Measurements from ENCODE around the gene RC3H2.
A peak's percentile ranks its signal among the peaks of the same experiment; 100 is the strongest.

The RC3H2 gene

DNA sequence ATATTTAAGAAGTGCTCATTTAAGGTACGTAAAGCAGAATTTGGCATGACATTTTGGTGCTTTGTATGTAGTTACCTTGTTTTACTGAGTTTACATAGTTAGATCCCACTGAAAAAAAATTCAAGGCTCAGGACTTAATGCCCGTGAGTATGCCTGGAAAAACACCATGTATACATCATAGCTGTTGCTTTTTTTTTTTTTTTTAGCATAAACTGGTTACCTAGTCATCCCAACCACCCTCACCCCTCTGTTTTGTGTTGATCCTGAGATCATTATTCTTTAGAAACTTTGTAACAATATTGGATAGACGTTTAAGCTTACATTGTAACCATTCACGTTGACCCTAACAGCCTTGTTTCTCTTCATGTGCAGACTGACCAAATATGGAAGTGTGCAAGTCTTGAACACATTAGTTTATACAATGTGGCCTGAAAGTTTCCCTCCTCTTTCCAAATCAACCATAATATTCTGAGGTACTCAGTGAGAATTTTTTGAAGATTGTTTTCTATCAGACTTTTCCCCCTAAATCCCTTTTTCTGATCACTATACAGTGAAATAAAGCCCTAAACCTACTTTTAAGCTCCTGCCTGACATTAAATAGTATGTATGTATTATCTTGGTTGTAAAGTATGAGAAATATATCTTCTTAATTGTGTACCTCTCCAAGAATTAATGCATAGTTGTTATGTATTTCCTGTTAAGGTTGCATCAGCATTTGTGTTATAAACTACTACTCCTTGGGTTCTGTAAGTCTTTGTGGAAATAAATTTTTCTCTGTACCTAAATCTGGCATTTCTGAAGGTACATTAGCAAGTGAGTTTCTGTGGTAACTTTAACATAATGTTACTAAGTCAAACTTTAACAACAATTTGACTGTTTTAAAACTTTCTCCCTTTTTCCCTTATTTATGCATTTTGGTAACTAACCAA is 40.1 kb upstream of the RC3H2 start:
- POLR2A ChIA-PET, result interaction anchor here (1.3 kb wide), 1 partner anchor 9 kb away, joined by 5 read pairs; no protein-coding TSS in a partner anchor
- CTCF ChIA-PET, result interaction anchor here (0.6 kb wide), 1 partner anchor 9 kb away, joined by 3 read pairs; no protein-coding TSS in a partner anchor
- Histone ChIP-seq H3K4me1 (ENCODE audit: control insufficient read depth, insufficient read depth, low read length) (0 out of 2 replicates have a peak, but pooled peaks cover 2% of the 10 kb centered on the region), H3K27ac (ENCODE audit: extremely low read depth, low read depth, low read length) (no peak overlapping the region), H3K4me3 (ENCODE audit: low read depth, low read length) (no peak overlapping the region), H3K9me3 (ENCODE audit: control insufficient read depth, insufficient read depth, low read depth, low read length) (no peaks in the 10 kb centered on the region), H3K36me3 (ENCODE audit: control insufficient read depth in 2 of 2, insufficient read depth in 1 of 2, low read length in 2 of 2) (peaks cover 0 to 4% of the 10 kb centered on the region in 2 experiments; a peak in 1 of 3 replicates)
- peak; percentile 17; the same call in 1 of the 2 replicates for TF ChIP-seq ZNF335 (tag by site-specific recombination; conservative IDR thresholded peaks at IDR 0.05)
- TF ChIP-seq ZNF776 (tag by site-specific recombination; IDR thresholded peaks at IDR 0.05; ENCODE audit: borderline replicate concordance), result no peak

DNA sequence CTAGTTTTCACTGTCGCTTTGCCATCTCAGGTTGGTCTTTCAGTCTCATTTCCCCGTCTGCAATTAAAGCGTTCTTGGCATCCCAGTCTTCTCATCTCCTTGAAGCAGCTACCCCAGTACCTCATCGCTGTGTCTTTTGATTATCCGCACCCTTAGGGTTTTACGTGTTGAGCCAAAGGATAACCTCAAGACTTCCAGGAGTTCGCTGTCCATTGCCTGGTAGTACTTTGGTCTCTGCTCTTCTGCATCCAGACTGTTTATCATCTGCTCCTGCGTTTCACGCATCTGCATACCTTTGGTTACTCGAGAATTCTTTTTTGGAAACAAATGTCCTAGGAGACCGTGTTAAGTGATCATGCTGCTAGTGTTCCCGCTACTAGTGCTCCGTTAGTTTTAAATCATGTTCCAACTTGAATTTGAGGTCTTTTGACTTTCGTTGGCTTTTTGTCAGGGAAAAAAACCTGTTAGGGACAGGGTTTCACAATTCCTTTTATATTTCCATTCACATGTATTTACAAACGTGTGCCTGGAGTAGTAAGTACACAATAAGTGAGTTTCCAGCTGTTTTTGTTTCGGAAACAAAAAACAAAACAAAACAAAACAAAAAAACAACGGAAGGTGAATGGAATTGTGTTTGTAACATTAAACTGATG is 36.5 kb upstream of the RC3H2 start:
- Histone ChIP-seq H3K4me3 (ENCODE audit: low read depth, low read length) (peak overlapping the region; percentile 89), H3K9me3 (ENCODE audit: control insufficient read depth, insufficient read depth, low read depth, low read length) (no peaks in the 10 kb centered on the region), H3K27ac (ENCODE audit: extremely low read depth, low read depth, low read length) (peak overlapping the region; percentile 58), H3K4me1 (ENCODE audit: control insufficient read depth, insufficient read depth, low read length) (no peaks in the 10 kb centered on the region), H3K36me3 (ENCODE audit: control insufficient read depth in 2 of 2, insufficient read depth in 1 of 2, low read length in 2 of 2) (peaks cover 6 to 25% of the 10 kb centered on the region in 2 experiments; a peak in 2 of 3 replicates)
- POLR2A ChIA-PET, result interaction anchor here (1.0 to 3.3 kb wide), 7 partner anchors 11 to 677 kb away, joined by 3 to 126 read pairs (median 24); partner anchors contain the start of genes MRRF, RBM18, RC3H2 and ZBTB26
- CTCF ChIA-PET, result no interaction called here
- TF ChIP-seq ZNF585B (tag by site-specific recombination; IDR thresholded peaks at IDR 0.05), result no peak
- peak; percentile 72 for TF ChIP-seq ZNF335 (tag by site-specific recombination; conservative IDR thresholded peaks at IDR 0.05)
- TF ChIP-seq, protein P1, sequence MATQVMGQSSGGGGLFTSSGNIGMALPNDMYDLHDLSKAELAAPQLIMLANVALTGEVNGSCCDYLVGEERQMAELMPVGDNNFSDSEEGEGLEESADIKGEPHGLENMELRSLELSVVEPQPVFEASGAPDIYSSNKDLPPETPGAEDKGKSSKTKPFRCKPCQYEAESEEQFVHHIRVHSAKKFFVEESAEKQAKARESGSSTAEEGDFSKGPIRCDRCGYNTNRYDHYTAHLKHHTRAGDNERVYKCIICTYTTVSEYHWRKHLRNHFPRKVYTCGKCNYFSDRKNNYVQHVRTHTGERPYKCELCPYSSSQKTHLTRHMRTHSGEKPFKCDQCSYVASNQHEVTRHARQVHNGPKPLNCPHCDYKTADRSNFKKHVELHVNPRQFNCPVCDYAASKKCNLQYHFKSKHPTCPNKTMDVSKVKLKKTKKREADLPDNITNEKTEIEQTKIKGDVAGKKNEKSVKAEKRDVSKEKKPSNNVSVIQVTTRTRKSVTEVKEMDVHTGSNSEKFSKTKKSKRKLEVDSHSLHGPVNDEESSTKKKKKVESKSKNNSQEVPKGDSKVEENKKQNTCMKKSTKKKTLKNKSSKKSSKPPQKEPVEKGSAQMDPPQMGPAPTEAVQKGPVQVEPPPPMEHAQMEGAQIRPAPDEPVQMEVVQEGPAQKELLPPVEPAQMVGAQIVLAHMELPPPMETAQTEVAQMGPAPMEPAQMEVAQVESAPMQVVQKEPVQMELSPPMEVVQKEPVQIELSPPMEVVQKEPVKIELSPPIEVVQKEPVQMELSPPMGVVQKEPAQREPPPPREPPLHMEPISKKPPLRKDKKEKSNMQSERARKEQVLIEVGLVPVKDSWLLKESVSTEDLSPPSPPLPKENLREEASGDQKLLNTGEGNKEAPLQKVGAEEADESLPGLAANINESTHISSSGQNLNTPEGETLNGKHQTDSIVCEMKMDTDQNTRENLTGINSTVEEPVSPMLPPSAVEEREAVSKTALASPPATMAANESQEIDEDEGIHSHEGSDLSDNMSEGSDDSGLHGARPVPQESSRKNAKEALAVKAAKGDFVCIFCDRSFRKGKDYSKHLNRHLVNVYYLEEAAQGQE (tag by site-specific recombination; IDR thresholded peaks at IDR 0.05), result peak; percentile 92

DNA sequence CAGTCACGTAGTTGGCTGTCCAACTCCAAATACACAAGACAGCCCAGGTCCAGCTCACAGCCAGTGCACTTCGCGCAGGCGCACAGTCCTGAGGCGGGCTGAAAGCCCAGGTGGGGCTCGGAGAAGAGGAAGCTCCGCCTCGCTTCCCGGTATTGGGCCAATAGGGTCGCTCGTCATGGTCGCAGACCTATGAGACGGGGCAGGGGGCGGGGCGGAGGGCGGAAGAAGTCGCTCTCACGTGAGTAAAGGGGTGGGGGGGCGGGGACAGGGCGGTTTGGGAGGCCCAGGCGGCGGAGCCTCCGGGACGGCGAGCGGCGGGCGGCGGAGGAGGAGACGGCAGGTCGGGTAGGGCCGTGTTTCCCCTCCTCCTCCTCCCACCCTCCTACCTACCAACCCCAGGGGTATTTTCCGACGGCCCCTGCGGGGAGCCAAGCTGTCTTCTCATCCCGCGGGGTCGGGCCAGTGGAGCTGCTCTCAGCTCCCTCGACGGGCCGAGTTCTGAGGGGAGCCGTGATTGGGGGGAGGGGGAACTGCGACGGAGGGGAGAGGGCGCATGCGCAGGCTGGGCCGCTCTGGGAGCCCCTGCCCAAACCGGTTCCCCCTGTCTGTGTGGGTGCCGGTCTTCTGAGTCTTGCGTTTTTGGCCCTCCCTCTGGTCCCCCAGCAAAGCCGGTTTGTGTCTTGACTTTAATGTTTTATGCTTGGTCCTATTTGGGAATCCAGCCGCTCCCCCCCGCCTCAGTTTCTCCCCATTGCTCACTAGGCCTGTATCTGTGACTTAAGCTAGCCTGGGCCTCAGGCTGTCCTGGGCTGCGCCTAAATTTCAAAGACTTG is 35.8 kb upstream of the RC3H2 start, which contains the start of gene RABGAP1:
Gene RABGAP1, plus strand, starts transcription at position 272 of the 833 bp plus-strand sequence. CDS start 16,040 bp downstream, outside the sequence.
- Histone ChIP-seq H3K36me3 (ENCODE audit: control insufficient read depth in 2 of 2, insufficient read depth in 1 of 2, low read length in 2 of 2) (peaks cover 6 to 32% of the 10 kb centered on the region in 2 experiments; a peak in 2 of 3 replicates), H3K4me3 (ENCODE audit: low read depth, low read length) (peak within 1 kb of the TSS; percentile 89), H3K4me1 (ENCODE audit: control insufficient read depth, insufficient read depth, low read length) (no peaks in the 10 kb centered on the region), H3K9me3 (ENCODE audit: control insufficient read depth, insufficient read depth, low read depth, low read length) (no peaks in the 10 kb centered on the region), H3K27ac (ENCODE audit: extremely low read depth, low read depth, low read length) (peak within 1 kb of the TSS; percentile 58)
- CTCF ChIA-PET, result interaction anchor here (0.9 kb wide), 1 partner anchor 50 kb away, joined by 4 read pairs; no protein-coding TSS in a partner anchor
- POLR2A ChIA-PET, result interaction anchor here (0.5 to 3.3 kb wide), 21 partner anchors 10 to 1373 kb away, joined by 3 to 126 read pairs (median 4); partner anchors contain the start of genes MRRF, PDCL, RBM18 and RC3H2
- TF ChIP-seq TRIM28 (IDR thresholded peaks at IDR 0.05; ENCODE audit: borderline replicate concordance, low read length), result no peak
- TF ChIP-seq ZNF610 (tag by site-specific recombination; IDR thresholded peaks at IDR 0.05; ENCODE audit: borderline replicate concordance), result peak; percentile 69; the same call in 1 of the 2 replicates
- TF ChIP-seq MZF1 (tag by site-specific recombination; IDR thresholded peaks at IDR 0.05; ENCODE audit: borderline replicate concordance), result peak; percentile 68
- no peak for TF ChIP-seq GLI2 (tag by site-specific recombination; IDR thresholded peaks at IDR 0.05; ENCODE audit: borderline replicate concordance, low read depth)
- TF ChIP-seq YY1 (tag by site-specific recombination; IDR thresholded peaks at IDR 0.05), result peak; percentile 39; the same call in 1 of the 2 replicates
- peak; percentile 96 for TF ChIP-seq ZNF335 (tag by site-specific recombination; conservative IDR thresholded peaks at IDR 0.05)
- TF ChIP-seq, protein P2, sequence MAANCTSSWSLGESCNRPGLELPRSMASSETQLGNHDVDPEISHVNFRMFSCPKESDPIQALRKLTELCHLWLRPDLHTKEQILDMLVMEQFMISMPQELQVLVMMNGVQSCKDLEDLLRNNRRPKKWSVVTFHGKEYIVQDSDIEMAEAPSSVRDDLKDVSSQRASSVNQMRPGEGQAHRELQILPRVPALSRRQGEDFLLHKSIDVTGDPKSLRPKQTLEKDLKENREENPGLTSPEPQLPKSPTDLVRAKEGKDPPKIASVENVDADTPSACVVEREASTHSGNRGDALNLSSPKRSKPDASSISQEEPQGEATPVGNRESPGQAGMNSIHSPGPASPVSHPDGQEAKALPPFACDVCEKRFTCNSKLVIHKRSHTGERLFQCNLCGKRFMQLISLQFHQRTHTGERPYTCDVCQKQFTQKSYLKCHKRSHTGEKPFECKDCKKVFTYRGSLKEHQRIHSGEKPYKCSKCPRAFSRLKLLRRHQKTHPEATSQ (tag by site-specific recombination; IDR thresholded peaks at IDR 0.05), result 0 out of 2 replicates have a peak, but pooled peaks have one; percentile 59
- TF ChIP-seq ZNF529 (tag by site-specific recombination; IDR thresholded peaks at IDR 0.05; ENCODE audit: insufficient replicate concordance), result no peak
- TF ChIP-seq ZEB2 (tag by site-specific recombination; IDR thresholded peaks at IDR 0.05), result peak; percentile 70
- peak; percentile 85; the same call in 1 of the 2 replicates for TF ChIP-seq ZNF777 (tag by site-specific recombination; IDR thresholded peaks at IDR 0.05; ENCODE audit: borderline replicate concordance)
- peak; percentile 49 for TF ChIP-seq ZFHX2 (tag by site-specific recombination; conservative IDR thresholded peaks at IDR 0.05)
- TF ChIP-seq ZBTB48 (tag by site-specific recombination; IDR thresholded peaks at IDR 0.05), result peak; percentile 87
- peak; percentile 53; the same call in 1 of the 2 replicates for TF ChIP-seq ZNF341 (tag by site-specific recombination; IDR thresholded peaks at IDR 0.05; ENCODE audit: low read depth)
- no peak for TF ChIP-seq PRDM1 (tag by site-specific recombination; IDR thresholded peaks at IDR 0.05)
- TF ChIP-seq, protein P3, sequence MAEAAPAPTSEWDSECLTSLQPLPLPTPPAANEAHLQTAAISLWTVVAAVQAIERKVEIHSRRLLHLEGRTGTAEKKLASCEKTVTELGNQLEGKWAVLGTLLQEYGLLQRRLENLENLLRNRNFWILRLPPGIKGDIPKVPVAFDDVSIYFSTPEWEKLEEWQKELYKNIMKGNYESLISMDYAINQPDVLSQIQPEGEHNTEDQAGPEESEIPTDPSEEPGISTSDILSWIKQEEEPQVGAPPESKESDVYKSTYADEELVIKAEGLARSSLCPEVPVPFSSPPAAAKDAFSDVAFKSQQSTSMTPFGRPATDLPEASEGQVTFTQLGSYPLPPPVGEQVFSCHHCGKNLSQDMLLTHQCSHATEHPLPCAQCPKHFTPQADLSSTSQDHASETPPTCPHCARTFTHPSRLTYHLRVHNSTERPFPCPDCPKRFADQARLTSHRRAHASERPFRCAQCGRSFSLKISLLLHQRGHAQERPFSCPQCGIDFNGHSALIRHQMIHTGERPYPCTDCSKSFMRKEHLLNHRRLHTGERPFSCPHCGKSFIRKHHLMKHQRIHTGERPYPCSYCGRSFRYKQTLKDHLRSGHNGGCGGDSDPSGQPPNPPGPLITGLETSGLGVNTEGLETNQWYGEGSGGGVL (tag by site-specific recombination; IDR thresholded peaks at IDR 0.05), result peak; percentile 81
